ENCODE measurements around the gene SP4.
"Not testable (repeated sequence)": the region's sequence is repeated elsewhere in the genome, so short reads cannot be mapped to it uniquely, and the experiment has no call there.

DNA sequence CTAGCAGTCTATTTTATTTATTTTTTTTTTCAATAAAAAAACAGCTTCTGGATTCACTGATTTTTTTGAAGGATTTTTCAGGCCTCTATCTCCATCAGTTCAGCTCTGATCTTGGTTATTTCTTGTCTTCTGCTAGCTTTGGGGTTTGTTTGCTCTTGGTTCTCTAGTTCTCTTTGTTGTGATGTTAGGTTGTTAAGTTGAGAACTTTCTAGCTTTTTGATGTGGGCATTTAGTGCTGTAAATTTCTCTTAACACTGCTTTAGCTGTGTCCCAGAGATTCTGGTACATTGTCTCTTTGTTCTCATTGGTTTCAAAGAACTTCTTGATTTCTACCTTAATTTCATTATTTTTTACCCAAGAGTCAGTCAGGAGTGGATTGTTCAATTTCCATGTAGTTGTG is 105.8 kb downstream of the SP4 start:
- TF ChIP-seq POLR2A (IDR thresholded peaks at IDR 0.05; ENCODE audit: low read length); GATA1 (IDR thresholded peaks at IDR 0.05; ENCODE audit: low read depth, low read length): not testable (repeated sequence)
